MM.1S (cell line): ENCODE data around the gene CC2D2A.

Source experiments
- CTCF ChIP-seq: fragments of 300-600 bp; sonication (generic); IDR thresholded peaks from 2 replicates; pipeline ENCODE4 v1.5.1; 2016; ENCODE audit warnings: antibody characterized with exemption, low read length, mixed read lengths
- EZH2 ChIP-seq: fragments of 300-600 bp; sonication (generic); optimal IDR thresholded peaks from 2 replicates; pipeline ENCODE3; 2017; ENCODE audit warnings: low read depth, mild to moderate bottlenecking, antibody characterized with exemption, low read length, mixed read lengths
- EZH2phosphoT487 ChIP-seq: fragments of 300-600 bp; sonication (generic); IDR thresholded peaks from 2 replicates; pipeline ENCODE4 v1.6.1; 2018; ENCODE audit warnings: antibody characterized with exemption, low read length

DNA sequence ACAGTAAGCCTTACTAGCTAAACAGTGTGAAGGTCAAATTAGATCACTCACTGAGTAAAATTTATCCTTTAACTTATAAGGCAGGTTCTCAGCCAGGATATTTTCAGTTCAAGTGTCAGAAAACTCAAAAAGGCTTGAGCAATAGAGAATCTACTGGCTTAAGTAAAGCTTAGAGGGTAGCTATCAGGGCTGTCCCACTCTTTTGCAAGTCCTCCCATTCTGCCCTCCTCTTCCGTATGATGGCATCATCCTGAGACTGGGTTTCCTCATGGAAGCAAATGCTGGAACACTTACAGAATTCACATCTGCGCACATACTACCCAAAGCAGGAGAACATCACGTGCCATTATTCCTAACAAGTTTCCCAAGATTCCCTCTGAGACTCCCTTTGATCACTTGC is 130.5 kb downstream of the CC2D2A start:
- TF ChIP-seq CTCF = no peak
- TF ChIP-seq EZH2 = no peak
- TF ChIP-seq EZH2phosphoT487 = no peak
